PFSK-1 (cell line): ENCODE measurements around the gene COCH.

Experiments used
- FOXP2 ChIP-seq: optimal IDR thresholded peaks from 2 replicates; pipeline ENCODE3; 2011; ENCODE audit warnings: borderline replicate concordance, control low read depth, inconsistent platforms; ENCODE audit not compliant: insufficient read depth; ENCODE audit errors: extremely low read length, extremely low read depth
- POLR2AphosphoS5 ChIP-seq: IDR thresholded peaks from 2 replicates; pipeline ENCODE4 v1.6.1; 2012; ENCODE audit warnings: low read depth, mild to moderate bottlenecking, control low read depth, low read length, moderate library complexity
- SIN3A ChIP-seq: IDR thresholded peaks from 2 replicates; pipeline ENCODE4 v1.6.1; 2012; ENCODE audit warnings: mild to moderate bottlenecking, low read length, moderate library complexity, borderline replicate concordance; ENCODE audit not compliant: insufficient read depth
- TAF1 ChIP-seq: IDR thresholded peaks from 2 replicates; pipeline ENCODE4 v1.6.1; 2012; ENCODE audit warnings: low read length, control low read depth, borderline replicate concordance; ENCODE audit not compliant: insufficient read depth
- TF ChIP-seq, protein P1 (sequence below), 2 experiments: IDR thresholded peaks; 2 replicates each; pipeline versions ENCODE4 v1.6.1 to v1.8.0; 2011 to 2012; ENCODE audit warnings: low read depth in 2 of 2, low read length in 2 of 2, control low read depth in 1 of 2, inconsistent platforms in 1 of 2, mild to moderate bottlenecking in 1 of 2, moderate library complexity in 1 of 2; ENCODE audit not compliant: insufficient read depth in 1 of 2

COCH gene

GRCh38 chr14:30873308-30874119, 845 bp upstream of the COCH start:
- TF ChIP-seq SIN3A (no peak), POLR2AphosphoS5 (no peak), FOXP2 (no peak), TAF1 (no peak)
- TF ChIP-seq, protein P1, sequence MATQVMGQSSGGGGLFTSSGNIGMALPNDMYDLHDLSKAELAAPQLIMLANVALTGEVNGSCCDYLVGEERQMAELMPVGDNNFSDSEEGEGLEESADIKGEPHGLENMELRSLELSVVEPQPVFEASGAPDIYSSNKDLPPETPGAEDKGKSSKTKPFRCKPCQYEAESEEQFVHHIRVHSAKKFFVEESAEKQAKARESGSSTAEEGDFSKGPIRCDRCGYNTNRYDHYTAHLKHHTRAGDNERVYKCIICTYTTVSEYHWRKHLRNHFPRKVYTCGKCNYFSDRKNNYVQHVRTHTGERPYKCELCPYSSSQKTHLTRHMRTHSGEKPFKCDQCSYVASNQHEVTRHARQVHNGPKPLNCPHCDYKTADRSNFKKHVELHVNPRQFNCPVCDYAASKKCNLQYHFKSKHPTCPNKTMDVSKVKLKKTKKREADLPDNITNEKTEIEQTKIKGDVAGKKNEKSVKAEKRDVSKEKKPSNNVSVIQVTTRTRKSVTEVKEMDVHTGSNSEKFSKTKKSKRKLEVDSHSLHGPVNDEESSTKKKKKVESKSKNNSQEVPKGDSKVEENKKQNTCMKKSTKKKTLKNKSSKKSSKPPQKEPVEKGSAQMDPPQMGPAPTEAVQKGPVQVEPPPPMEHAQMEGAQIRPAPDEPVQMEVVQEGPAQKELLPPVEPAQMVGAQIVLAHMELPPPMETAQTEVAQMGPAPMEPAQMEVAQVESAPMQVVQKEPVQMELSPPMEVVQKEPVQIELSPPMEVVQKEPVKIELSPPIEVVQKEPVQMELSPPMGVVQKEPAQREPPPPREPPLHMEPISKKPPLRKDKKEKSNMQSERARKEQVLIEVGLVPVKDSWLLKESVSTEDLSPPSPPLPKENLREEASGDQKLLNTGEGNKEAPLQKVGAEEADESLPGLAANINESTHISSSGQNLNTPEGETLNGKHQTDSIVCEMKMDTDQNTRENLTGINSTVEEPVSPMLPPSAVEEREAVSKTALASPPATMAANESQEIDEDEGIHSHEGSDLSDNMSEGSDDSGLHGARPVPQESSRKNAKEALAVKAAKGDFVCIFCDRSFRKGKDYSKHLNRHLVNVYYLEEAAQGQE (IDR thresholded peaks at IDR 0.05; ENCODE audit: insufficient read depth in 1 of 2, low read depth in 2 of 2, low read length in 2 of 2): no peak

DNA sequence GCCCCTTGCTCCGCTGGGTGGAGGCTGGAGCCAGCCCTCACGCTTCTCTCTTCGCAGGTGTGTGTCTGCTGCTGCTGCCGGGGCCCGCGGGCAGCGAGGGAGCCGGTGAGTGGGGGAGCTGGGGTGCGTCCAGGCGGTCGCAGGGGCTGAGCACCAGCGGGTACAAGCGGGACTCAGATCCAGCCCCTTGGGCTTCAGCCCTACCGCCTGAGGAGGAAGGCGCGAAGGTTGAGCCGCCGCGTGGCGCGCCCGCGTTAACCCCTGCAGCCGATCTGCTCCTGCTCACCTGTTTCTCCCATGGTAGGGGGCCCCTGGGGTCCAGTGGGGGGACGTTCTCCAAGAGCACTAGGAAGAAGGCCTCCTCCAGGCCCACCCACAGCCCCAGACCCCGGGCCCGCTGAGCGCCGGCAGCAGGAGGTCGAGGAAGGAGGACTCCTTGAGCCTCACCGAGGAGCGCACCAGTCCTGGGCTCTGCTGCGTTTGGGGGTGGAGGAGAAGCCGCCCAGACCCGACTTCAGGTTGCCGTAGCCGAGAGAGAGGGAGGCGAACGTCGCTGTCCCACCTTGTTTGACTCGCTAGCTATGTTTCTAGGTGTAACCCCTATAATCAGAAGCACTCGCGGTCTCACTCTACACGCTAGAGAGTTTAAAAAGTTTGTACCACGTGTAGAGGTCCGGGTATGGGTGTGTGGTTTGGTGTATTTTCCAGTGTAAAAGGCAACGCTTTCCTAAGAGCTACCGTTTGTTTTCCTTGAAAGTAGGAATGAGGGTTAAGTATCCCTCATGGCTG, 834 bp downstream of the COCH start:
- TF ChIP-seq POLR2AphosphoS5: no peak

DNA sequence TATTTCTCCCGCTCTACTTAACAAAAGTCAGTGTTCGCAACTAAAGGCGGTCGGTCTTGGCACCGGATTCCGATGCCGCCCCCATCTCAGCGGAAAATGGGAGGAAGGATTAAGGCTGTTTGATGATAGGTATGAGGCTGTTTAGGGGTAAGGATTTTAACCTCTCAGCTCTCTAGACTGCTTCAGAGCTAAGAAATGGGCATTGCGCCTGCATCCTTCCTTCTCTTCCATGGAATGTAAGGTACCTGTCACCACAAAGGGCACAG, 1.4 kb downstream of the COCH start:
- TF ChIP-seq FOXP2: no peak
- TF ChIP-seq POLR2AphosphoS5: no peak
- no peak for TF ChIP-seq TAF1
- TF ChIP-seq SIN3A: no peak
- TF ChIP-seq, protein P1 (IDR thresholded peaks at IDR 0.05; ENCODE audit: insufficient read depth in 1 of 2, low read depth in 2 of 2, low read length in 2 of 2): no peak

- TF ChIP-seq SIN3A: no peak
- no peak for TF ChIP-seq POLR2AphosphoS5
- no peak for TF ChIP-seq FOXP2
- TF ChIP-seq, protein P1 (IDR thresholded peaks at IDR 0.05; ENCODE audit: insufficient read depth in 1 of 2, low read depth in 2 of 2, low read length in 2 of 2): no peak
- no peak for TF ChIP-seq TAF1
Measured at GRCh38 chr14:30876692-30877091, 2.3 kb downstream of the COCH start.

DNA sequence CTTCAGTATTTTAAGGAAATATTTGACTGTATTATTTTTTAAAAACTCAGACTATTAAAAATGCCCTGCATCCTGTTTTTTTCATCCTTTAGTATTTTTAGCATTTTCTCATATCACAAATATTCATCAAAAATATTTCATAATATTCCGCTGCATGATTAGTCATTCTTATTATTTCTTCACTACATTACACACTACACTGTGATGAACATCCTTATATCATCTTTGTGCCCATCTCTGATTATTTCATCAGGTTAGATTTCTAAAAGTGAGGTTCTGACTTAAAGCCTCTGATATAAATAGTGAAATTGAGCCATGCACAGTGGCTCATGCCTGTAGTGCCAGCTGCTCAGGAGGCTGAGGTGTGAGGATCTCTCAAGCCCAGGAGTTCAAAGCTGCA, 8.1 kb downstream of the COCH start:
- TF ChIP-seq FOXP2: no peak
- no peak for TF ChIP-seq TAF1
- TF ChIP-seq POLR2AphosphoS5: no peak
- TF ChIP-seq, protein P1 (IDR thresholded peaks at IDR 0.05; ENCODE audit: insufficient read depth in 1 of 2, low read depth in 2 of 2, low read length in 2 of 2): no peak
